SK-N-SH treated with all-trans-retinoic acid at 6 μM for 48 hours (cell line): ENCODE data around the gene AZU1.
"Not testable (repeated sequence)": the region's sequence is repeated elsewhere in the genome, so short reads cannot be mapped to it uniquely, and the experiment has no call there.

Experiments used
- ATAC-seq: fragments of 200-7000 bp; cut with Tn5 transposase; 3 replicates; pipeline ENCODE4 v1.9.1; 2020; ENCODE audit warnings: mild to moderate bottlenecking, moderate library complexity
- ARNTL ChIP-seq: fragments of 450-650 bp; formaldehyde crosslinking; IDR thresholded peaks from 2 replicates; pipeline ENCODE4 v1.5.0; 2020; ENCODE audit warnings: low read depth, mild to moderate bottlenecking, moderate library complexity, borderline replicate concordance
- BACH2 ChIP-seq: fragments of 250-450 bp; sonication (Bioruptor Pico); IDR thresholded peaks from 2 replicates; pipeline ENCODE4 v1.9.0; 2021; ENCODE audit warnings: mild to moderate bottlenecking, borderline replicate concordance
- CSDC2 ChIP-seq: fragments of 250-450 bp; sonication (Bioruptor Pico); IDR thresholded peaks from 2 replicates; pipeline ENCODE4 v1.5.0; 2020; ENCODE audit warnings: mild to moderate bottlenecking, moderate library complexity
- ESRRG ChIP-seq: fragments of 250-450 bp; sonication (Bioruptor Pico); IDR thresholded peaks from 2 replicates; pipeline ENCODE4 v1.6.1; 2021; ENCODE audit warnings: mild to moderate bottlenecking
- GLIS3 ChIP-seq: fragments of 250-450 bp; sonication (Bioruptor Pico); IDR thresholded peaks from 2 replicates; pipeline ENCODE4 v1.5.0; 2020; ENCODE audit warnings: mild to moderate bottlenecking, moderate library complexity
- ISL1 ChIP-seq: fragments of 250-450 bp; sonication (Bioruptor Pico); IDR thresholded peaks from 2 replicates; pipeline ENCODE4 v2.1.2; 2022; ENCODE audit warnings: mild to moderate bottlenecking, moderate library complexity
- PPARA ChIP-seq: fragments of 250-450 bp; sonication (Bioruptor Pico); IDR thresholded peaks from 2 replicates; pipeline ENCODE4 v1.5.0; 2020; ENCODE audit warnings: mild to moderate bottlenecking, borderline replicate concordance
- RARB ChIP-seq: fragments of 250-450 bp; sonication (Bioruptor Pico); IDR thresholded peaks from 2 replicates; pipeline ENCODE4 v1.8.0; 2021; ENCODE audit warnings: mild to moderate bottlenecking, moderate library complexity
- TCF4 ChIP-seq: fragments of 250-450 bp; sonication (Bioruptor Pico); IDR thresholded peaks from 2 replicates; pipeline ENCODE4 v1.8.0; 2021; ENCODE audit warnings: mild to moderate bottlenecking, moderate library complexity, borderline replicate concordance
- TOX ChIP-seq: fragments of 250-450 bp; sonication (Bioruptor Pico); IDR thresholded peaks from 2 replicates; pipeline ENCODE4 v1.8.0; 2021; ENCODE audit warnings: mild to moderate bottlenecking, moderate library complexity, borderline replicate concordance
- ZC3H10 ChIP-seq: fragments of 250-450 bp; sonication (Bioruptor Pico); IDR thresholded peaks from 2 replicates; pipeline ENCODE4 v1.5.1; 2021; ENCODE audit warnings: mild to moderate bottlenecking, moderate library complexity
- ZFP3 ChIP-seq: fragments of 250-450 bp; sonication (Bioruptor Pico); IDR thresholded peaks from 2 replicates; pipeline ENCODE4 v1.5.0; 2020; ENCODE audit warnings: mild to moderate bottlenecking, moderate library complexity
- ZFP30 ChIP-seq: fragments of 450-650 bp; formaldehyde crosslinking; IDR thresholded peaks from 2 replicates; pipeline ENCODE4 v1.5.0; 2022; ENCODE audit warnings: mild to moderate bottlenecking, moderate library complexity
- ZNF565 ChIP-seq: fragments of 450-650 bp; formaldehyde crosslinking; conservative IDR thresholded peaks from 2 replicates; pipeline ENCODE4 v1.5.0; 2020; ENCODE audit warnings: low read depth, mild to moderate bottlenecking, moderate library complexity
- ZNF70 ChIP-seq: fragments of 450-650 bp; formaldehyde crosslinking; IDR thresholded peaks from 2 replicates; pipeline ENCODE4 v1.5.0; 2020; ENCODE audit warnings: mild to moderate bottlenecking, moderate library complexity
- ZNF8 ChIP-seq: fragments of 450-650 bp; formaldehyde crosslinking; IDR thresholded peaks from 2 replicates; pipeline ENCODE4 v1.5.0; 2020; ENCODE audit warnings: mild to moderate bottlenecking, moderate library complexity
- TF ChIP-seq, protein P1 (sequence below): fragments of 250-450 bp; sonication (Bioruptor Pico); IDR thresholded peaks from 2 replicates; pipeline ENCODE4 v1.8.0; 2020; ENCODE audit warnings: mild to moderate bottlenecking, moderate library complexity, borderline replicate concordance
- TF ChIP-seq, protein P2 (sequence below): fragments of 250-450 bp; sonication (Bioruptor Pico); IDR thresholded peaks from 2 replicates; pipeline ENCODE4 v1.5.0; 2020; ENCODE audit warnings: mild to moderate bottlenecking, moderate library complexity
- TF ChIP-seq, protein P3 (sequence below): fragments of 250-450 bp; sonication (Bioruptor Pico); IDR thresholded peaks from 2 replicates; pipeline ENCODE4 v1.5.1; 2021; ENCODE audit warnings: mild to moderate bottlenecking, moderate library complexity
- TF ChIP-seq, protein P4 (sequence below): fragments of 250-450 bp; sonication (Bioruptor Pico); IDR thresholded peaks from 2 replicates; pipeline ENCODE4 v1.5.1; 2020; ENCODE audit warnings: low read depth, mild to moderate bottlenecking, moderate library complexity

The AZU1 gene

DNA sequence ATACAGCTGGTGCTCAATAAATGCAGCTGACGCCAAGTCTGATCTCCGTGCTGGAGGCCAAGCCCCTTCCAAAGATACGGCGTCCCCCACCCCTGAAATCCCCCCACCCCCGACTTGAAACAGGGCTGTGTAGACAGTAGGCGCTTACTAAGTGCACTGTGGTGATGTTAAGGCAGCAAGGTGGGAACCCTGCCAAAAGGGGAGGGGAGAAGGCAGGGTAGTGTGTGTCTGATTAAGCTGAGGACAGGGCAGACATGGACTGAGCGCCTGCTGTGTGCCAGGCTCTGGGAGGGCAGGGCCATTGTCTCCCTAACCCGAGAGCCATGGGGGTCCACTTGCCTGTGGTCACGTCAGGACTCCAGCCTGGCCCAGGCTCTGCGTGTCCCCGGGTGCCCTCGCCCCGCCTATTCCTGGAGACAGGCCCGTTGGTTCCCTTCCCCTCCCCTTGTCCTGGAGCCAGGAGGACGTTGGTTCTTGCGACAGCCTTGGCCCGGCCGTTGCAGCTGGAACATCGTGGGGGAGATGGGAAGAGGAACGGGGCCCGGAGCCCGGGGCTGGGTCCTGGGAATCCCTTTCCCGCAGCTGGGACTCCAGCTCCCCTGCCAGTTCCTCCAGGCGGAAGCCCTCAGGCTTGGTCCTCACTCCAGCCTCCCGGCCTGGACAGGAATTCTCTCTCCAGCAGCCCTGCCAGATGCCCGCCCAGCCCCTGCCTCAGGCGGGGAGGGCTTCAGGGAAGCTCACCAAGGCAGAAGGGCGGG is 22.8 kb downstream of the AZU1 start (continued):
- TF ChIP-seq, protein P1, sequence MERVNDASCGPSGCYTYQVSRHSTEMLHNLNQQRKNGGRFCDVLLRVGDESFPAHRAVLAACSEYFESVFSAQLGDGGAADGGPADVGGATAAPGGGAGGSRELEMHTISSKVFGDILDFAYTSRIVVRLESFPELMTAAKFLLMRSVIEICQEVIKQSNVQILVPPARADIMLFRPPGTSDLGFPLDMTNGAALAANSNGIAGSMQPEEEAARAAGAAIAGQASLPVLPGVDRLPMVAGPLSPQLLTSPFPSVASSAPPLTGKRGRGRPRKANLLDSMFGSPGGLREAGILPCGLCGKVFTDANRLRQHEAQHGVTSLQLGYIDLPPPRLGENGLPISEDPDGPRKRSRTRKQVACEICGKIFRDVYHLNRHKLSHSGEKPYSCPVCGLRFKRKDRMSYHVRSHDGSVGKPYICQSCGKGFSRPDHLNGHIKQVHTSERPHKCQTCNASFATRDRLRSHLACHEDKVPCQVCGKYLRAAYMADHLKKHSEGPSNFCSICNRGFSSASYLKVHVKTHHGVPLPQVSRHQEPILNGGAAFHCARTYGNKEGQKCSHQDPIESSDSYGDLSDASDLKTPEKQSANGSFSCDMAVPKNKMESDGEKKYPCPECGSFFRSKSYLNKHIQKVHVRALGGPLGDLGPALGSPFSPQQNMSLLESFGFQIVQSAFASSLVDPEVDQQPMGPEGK, result no peak
- TF ChIP-seq ZC3H10 (CRISPR knock-in tag), result no peak
- TF ChIP-seq ESRRG (CRISPR knock-in tag), result no peak
- no peak for TF ChIP-seq CSDC2
- TF ChIP-seq, protein P2, sequence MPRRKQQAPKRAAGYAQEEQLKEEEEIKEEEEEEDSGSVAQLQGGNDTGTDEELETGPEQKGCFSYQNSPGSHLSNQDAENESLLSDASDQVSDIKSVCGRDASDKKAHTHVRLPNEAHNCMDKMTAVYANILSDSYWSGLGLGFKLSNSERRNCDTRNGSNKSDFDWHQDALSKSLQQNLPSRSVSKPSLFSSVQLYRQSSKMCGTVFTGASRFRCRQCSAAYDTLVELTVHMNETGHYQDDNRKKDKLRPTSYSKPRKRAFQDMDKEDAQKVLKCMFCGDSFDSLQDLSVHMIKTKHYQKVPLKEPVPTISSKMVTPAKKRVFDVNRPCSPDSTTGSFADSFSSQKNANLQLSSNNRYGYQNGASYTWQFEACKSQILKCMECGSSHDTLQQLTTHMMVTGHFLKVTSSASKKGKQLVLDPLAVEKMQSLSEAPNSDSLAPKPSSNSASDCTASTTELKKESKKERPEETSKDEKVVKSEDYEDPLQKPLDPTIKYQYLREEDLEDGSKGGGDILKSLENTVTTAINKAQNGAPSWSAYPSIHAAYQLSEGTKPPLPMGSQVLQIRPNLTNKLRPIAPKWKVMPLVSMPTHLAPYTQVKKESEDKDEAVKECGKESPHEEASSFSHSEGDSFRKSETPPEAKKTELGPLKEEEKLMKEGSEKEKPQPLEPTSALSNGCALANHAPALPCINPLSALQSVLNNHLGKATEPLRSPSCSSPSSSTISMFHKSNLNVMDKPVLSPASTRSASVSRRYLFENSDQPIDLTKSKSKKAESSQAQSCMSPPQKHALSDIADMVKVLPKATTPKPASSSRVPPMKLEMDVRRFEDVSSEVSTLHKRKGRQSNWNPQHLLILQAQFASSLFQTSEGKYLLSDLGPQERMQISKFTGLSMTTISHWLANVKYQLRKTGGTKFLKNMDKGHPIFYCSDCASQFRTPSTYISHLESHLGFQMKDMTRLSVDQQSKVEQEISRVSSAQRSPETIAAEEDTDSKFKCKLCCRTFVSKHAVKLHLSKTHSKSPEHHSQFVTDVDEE, result no peak
- no peak for TF ChIP-seq ZNF70 (CRISPR knock-in tag)

DNA sequence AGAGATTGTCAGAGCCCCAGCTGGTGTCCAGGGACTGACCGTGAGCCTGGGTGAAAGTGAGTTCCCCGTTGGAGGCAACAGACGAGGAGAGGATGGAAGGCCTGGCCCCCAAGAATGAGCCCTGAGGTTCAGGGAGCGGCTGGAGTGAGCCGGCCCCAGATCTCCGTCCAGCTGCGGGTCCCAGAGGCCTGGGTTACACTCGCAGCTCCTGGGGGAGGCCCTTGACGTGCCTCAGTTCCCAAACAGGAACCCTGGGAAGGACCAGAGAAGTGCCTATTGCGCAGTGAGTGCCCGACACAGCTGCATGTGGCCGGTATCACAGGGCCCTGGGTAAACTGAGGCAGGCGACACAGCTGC is 23.3 kb downstream of the AZU1 start:
- ATAC-seq, result no peak
- no peak for TF ChIP-seq BACH2 (CRISPR knock-in tag)
- TF ChIP-seq, all 23 proteins: peak for 0

DNA sequence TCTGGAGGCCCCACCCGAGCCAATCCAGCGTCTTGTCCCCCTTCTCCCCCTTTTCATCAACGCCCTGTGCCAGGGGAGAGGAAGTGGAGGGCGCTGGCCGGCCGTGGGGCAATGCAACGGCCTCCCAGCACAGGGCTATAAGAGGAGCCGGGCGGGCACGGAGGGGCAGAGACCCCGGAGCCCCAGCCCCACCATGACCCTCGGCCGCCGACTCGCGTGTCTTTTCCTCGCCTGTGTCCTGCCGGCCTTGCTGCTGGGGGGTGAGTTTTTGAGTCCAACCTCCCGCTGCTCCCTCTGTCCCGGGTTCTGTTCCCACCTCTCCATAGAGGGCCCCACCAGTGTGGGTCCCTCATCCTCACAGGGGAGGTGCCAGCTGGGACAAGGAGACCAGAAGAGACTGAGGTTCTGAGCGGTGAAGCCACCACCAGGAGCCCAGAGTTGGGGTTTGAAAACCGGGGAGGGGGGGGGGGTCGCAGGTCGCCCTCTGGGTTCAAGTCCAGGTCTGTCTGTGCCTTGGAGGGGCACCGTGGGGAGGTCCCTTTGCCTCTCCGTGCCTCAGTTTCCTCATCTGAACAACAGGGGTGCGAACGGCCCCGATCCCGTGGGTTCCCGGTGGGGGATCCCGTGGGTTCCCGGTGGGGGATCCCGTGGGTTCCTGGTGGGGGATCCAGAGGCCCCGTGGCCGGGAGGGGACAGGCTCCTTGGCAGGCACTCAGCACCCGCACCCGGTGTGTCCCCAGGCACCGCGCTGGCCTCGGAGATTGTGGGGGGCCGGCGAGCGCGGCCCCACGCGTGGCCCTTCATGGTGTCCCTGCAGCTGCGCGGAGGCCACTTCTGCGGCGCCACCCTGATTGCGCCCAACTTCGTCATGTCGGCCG is 24.7 kb downstream of the AZU1 start, which contains the start of gene ELANE:
Gene ELANE, plus strand, starts transcription at position 168 of the 878 bp plus-strand sequence. Its CDS starts 26 bp downstream, at position 194.
- no peak for ATAC-seq
- TF ChIP-seq ZNF565 (CRISPR knock-in tag), result no peak
- no peak for TF ChIP-seq TOX (CRISPR knock-in tag)
- TF ChIP-seq ZNF70 (CRISPR knock-in tag), result no peak
- TF ChIP-seq, all 23 proteins: peak for 0

DNA sequence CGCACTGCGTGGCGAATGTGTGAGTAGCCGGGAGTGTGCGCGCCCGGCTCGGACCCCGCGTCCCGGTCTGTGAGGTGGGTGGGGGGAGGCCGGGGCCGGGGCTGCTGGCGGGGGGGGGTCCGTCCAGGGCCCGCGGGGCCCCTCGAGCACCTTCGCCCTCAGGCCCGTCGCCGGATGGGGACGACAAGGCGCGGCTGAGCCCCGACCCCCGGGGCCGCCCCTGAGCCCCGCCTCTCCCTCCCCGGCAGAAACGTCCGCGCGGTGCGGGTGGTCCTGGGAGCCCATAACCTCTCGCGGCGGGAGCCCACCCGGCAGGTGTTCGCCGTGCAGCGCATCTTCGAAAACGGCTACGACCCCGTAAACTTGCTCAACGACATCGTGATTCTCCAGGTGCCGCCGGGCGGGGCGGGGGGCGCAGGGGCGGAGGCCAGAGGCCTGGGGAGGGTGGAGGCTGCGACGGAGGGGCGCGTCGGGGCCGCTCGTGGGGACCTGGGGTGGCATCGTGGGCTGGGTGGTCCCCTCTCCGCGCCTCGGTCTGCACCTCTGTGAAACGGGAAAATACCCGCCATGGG is 25.5 kb downstream of the AZU1 start:
- TF ChIP-seq, protein P3, sequence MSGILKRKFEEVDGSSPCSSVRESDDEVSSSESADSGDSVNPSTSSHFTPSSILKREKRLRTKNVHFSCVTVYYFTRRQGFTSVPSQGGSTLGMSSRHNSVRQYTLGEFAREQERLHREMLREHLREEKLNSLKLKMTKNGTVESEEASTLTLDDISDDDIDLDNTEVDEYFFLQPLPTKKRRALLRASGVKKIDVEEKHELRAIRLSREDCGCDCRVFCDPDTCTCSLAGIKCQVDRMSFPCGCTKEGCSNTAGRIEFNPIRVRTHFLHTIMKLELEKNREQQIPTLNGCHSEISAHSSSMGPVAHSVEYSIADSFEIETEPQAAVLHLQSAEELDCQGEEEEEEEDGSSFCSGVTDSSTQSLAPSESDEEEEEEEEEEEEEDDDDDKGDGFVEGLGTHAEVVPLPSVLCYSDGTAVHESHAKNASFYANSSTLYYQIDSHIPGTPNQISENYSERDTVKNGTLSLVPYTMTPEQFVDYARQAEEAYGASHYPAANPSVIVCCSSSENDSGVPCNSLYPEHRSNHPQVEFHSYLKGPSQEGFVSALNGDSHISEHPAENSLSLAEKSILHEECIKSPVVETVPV, result no peak
- no peak for TF ChIP-seq GLIS3
- TF ChIP-seq ESRRG (CRISPR knock-in tag), result no peak
- TF ChIP-seq ZNF8, result no peak
- TF ChIP-seq ZNF70 (CRISPR knock-in tag), result no peak
- no peak for TF ChIP-seq ZFP30 (CRISPR knock-in tag)
- no peak for TF ChIP-seq CSDC2
- TF ChIP-seq TCF4 (CRISPR knock-in tag), result no peak
- no peak for TF ChIP-seq ARNTL (CRISPR knock-in tag)
- no peak for TF ChIP-seq ZC3H10 (CRISPR knock-in tag)
- no peak for TF ChIP-seq ISL1 (CRISPR knock-in tag)
- ATAC-seq, result no peak

DNA sequence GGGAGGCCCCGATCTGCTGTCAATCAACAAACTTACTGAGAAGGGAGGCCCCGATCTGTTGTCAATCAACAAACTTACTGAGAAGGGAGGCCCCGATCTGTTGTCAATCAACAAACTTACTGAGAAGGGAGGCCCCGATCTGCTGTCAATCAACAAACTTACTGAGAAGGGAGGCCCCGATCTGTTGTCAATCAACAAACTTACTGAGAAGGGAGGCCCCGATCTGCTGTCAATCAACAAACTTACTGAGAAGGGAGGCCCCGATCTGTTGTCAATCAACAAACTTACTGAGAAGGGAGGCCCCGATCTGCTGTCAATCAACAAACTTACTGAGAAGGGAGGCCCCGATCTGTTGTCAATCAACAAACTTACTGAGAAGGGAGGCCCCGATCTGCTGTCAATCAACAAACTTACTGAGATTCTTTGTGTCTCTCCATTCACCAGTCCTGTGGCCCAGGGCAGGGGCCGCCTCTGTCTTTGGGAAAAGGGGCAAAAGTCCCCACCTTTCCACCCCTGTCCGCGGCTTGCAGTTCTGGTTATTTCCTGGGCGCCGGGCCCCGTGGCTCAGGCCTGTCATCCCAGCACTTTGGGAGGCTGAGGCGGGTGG is 26.1 kb downstream of the AZU1 start:
- not testable (repeated sequence) for ATAC-seq

DNA sequence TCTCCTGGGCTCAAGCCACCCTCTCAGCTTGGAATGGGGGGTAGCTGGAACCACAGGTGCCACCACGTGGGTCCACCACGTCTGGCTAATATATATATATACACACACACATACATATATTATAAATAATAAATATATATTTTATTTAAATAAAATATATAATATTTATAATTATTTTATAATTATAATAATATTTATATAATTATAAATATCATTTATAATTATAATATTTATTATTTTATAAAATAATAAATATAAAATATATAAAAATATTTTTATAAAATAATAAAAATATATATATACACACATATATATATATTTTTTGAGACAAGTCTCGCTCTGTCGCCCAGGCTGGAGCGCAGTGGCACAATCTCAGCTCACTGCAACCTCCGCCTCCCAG is 26.9 kb downstream of the AZU1 start:
- TF ChIP-seq ZFP3 (no peak), RARB (no peak), PPARA (CRISPR knock-in tag) (no peak), ZNF8 (no peak), ISL1 (CRISPR knock-in tag) (no peak), ESRRG (CRISPR knock-in tag) (no peak), ARNTL (CRISPR knock-in tag) (no peak)
- TF ChIP-seq, protein P4, sequence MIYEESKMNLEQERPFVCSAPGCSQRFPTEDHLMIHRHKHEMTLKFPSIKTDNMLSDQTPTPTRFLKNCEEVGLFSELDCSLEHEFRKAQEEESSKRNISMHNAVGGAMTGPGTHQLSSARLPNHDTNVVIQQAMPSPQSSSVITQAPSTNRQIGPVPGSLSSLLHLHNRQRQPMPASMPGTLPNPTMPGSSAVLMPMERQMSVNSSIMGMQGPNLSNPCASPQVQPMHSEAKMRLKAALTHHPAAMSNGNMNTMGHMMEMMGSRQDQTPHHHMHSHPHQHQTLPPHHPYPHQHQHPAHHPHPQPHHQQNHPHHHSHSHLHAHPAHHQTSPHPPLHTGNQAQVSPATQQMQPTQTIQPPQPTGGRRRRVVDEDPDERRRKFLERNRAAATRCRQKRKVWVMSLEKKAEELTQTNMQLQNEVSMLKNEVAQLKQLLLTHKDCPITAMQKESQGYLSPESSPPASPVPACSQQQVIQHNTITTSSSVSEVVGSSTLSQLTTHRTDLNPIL (CRISPR knock-in tag), result no peak
- ATAC-seq, result no peak
